CD1c-positive myeloid dendritic cell (primary cell): ENCODE results near the gene COL24A1.
A peak's percentile ranks its signal among the peaks of the same experiment; 100 is the strongest.
"Not testable (repeated sequence)": the region's sequence is repeated elsewhere in the genome, so short reads cannot be mapped to it uniquely, and the experiment has no call there.

Experiments
- DNase-seq: peaks from one replicate; pipeline ENCODE4 v3.0.0-alpha.2; 2016; ENCODE audit errors: extremely low spot score

Gene COL24A1

DNA sequence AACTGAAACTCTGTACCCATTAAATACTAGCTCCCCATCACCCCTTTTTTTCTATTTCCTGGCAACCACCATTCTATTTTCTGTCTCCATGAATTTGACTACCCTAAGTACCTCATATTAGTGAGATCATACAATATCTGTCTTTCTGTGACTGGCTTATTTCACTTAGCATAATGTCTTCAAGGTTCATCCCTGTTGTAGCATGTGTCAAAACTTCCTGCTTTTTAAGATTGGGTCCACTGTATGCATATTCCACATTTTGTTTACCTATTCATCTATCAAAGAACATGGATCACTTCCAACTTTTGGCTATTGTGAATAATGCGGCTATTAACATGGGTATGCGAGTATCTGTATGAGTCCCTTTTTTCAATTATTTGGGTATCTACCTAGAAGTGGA, 266.7 kb downstream of the COL24A1 start:
- DNase-seq = no peak

- DNase-seq = no peak
Observed at GRCh38 chr1:85888921-85889320, 267.7 kb downstream of the COL24A1 start.

- DNase-seq = no peak
Observed at GRCh38 chr1:85884372-85885035, 272.1 kb downstream of the COL24A1 start.

DNA sequence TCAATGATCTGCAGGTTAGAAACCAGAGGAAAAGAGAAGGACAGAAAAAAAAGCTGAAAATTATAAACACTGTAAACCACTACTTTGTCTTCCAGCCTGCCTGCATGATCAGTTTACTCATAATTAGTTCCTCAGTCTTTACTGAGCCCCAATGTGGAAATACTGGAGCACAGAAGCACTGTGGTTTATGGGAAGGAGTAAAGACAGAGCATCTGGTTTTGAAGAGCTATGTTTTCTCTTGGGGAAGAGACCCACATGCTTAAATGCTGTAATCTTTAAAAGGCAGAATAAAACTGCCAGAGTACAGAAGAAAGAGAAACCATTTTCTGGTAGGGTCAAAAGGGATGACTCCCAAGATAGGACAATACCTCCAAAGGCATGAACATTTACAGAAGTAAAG, 289.4 kb downstream of the COL24A1 start:
- no peak for DNase-seq

DNA sequence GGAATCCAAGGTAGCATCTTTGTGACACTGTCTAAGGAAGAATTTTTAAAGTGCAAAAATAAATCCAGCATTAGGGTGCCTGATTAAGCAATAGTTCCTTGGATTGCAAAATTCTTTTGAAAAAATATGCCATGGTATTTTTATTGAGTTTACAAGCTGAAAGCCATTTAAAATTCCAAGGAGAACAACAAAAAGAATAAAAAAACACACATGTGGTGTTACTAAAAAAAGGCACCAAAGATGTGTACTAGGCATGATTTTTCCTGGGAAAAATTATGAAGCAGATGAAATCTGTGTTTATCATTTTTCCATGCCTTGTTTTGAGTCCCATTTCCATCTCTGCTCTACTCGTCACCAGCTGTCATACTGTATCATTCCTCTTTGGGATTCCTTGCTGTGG, 291.4 kb downstream of the COL24A1 start:
- DNase-seq = no peak

- DNase-seq = no peak
Observed at GRCh38 chr1:85864727-85865126, 291.8 kb downstream of the COL24A1 start.

- DNase-seq = not testable (repeated sequence)
Observed at GRCh38 chr1:85863639-85864038, 292.9 kb downstream of the COL24A1 start.

DNA sequence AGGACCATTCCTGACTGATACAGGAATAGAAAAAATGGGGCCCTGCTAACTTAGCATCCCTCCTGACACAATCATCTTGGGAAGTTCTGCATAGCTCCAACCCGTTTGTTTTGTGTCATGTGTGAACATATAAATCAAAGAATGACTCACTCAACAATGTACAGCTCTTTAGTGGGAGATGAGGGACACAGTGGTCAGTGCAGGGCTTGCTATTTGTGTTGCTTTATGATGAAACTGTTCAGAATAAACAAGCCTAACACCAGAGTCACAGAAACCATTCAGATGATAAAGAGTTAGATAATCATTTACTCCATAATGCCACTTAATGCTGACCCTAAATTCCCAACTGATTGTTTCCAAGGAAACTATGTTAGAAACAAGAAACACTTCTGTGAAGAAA, 294.1 kb downstream of the COL24A1 start:
- DNase-seq = no peak

GRCh38 chr1:85857991-85858390, 298.6 kb downstream of the COL24A1 start:
- no peak for DNase-seq

- no peak for DNase-seq
Observed at GRCh38 chr1:85850238-85850637, 306.3 kb downstream of the COL24A1 start.

DNA sequence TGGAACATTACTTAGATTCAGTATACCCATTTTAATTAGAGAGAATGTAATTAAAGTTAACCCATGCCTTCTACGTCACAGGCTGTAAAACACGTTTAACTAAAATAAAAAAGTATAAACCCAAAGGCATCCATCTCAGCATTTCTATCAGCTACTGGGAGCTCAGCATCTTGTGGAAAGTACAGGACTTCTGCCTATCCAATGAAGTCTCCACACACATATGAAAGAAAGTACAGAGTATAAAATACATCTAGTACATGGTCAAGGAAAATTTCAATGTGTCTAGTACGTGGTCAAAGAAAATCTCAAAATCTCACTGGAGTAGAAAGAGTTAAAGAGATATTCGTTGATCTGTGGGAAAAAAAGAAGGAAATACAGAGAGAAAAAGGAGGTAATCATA, 306.9 kb downstream of the COL24A1 start:
- no peak for DNase-seq

DNA sequence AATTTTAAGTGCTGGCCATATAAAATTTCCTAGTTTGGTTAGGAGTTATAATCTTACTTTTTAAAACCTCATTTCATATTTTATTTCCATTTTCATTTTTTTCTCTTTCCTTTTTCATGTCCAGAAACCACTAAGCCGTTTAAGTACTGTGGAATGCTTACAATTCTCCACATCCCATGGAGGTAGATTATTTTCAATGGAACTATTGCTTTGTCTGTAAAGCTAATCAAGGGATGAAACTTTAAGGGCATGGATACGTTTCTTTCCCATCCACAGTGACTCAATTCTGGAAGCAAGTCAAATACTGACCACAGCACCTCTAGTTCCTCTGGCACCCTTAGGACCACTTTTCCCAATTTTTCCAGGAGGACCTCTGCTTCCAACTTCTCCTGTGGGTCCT, 309.2 kb downstream of the COL24A1 start:
- no peak for DNase-seq

DNA sequence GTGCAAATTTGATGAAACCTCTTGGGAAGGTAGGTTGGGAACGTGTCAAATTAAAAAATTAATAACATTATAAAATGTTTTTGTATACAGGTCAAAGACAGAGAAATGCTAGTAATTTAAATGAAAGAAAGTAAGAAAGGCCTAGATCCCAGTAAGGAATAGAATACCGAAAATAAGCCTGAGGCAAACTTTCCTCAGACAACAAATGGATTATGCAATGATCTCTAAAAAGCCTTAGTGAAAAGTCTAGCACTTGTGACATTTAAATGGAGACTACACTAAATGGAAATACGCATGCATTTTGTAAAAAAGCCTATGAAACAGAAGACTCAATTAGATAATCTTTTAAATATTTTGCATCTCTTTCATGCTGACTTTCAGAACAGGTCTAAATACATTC, 309.9 kb downstream of the COL24A1 start:
- DNase-seq = no peak

GRCh38 chr1:85839459-85839858, 317.1 kb downstream of the COL24A1 start:
- no peak for DNase-seq

GRCh38 chr1:85838238-85838637, 318.3 kb downstream of the COL24A1 start:
- DNase-seq = peak; percentile 13

- no peak for DNase-seq
Observed at GRCh38 chr1:85836736-85837135, 319.8 kb downstream of the COL24A1 start.

DNA sequence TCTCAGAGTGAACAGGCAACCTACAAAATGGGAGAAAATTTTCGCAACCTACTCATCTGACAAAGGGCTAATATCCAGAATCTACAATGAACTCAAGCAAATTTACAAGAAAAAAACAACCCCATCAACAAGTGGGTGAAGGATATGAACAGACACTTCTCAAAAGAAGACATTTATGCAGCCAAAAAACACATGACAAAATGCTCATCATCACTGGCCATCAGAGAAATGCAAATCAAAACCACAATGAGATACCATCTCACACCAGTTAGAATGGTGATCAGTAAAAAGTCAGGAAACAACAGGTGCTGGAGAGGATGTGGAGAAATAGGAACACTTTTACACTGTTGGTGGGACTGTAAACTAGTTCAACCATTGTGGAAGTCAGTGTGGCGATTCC, 323.4 kb downstream of the COL24A1 start:
- not testable (repeated sequence) for DNase-seq

DNA sequence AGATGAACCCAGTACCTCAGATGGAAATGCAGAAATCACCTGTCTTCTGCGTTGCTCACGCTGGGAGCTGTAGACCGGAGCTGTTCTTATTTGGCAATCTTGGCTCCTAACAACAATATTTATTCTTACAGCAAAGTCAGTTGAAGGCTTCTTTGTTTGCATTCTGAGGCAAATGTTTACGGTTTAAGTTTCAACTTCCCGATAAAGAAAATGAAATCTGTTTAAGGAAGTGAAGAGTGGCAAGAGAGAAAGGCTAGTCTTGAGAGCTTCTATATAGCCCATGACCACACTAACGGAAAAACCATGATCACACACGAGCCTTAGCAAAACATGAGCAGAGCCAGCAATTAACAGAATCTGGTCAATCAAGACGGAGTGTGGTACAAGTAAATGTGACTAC, 325.7 kb downstream of the COL24A1 start:
- DNase-seq = no peak

- DNase-seq = no peak
Observed at GRCh38 chr1:85824066-85824840, 332.3 kb downstream of the COL24A1 start.

GRCh38 chr1:85822696-85823095, 333.9 kb downstream of the COL24A1 start:
- no peak for DNase-seq

DNA sequence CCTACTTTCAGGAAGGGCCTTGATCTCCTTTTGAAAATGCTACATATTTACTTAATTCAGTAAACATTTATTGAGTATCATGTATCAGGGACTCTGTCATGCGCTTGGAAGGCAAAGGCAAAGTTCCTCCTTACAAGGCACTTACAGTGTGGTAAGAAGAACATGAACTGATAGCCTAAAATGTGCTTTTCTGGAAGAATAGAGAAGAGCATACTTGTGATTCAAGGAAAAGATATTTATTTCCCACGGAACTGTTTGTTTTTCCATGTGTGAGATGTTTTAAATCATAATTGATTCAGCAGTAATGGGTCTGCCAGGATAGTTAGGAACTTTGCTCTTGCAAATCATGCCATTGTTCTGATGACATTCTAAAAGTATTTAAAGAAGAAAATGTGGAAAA, 338.2 kb downstream of the COL24A1 start:
- DNase-seq = no peak

DNA sequence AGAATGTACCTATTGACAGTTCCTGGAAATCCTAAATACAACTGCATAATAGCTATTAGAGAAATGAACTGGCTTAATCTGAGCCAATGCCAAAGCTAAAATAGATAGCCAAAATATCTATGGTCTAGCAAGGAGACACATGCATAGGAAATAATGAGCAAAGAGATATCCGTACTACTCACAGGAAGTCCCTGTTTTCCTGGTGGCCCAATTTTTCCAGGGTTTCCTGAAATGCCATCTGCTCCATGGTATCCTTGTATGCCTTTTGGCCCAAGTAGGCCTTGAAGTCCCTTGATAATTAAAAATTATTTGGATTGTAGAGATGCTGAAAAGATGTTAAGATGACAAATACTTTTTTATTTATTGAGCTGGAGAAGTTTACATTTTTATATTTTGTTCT, 340.0 kb downstream of the COL24A1 start:
- no peak for DNase-seq

GRCh38 chr1:85815906-85816305, 340.7 kb downstream of the COL24A1 start:
- DNase-seq = no peak
